CD4-positive, alpha-beta T cell treated with Interleukin-15 for 1 hour (primary cell): Measurements from ENCODE around the gene TRAF5.
"Not testable (repeated sequence)": the region's sequence is repeated elsewhere in the genome, so short reads cannot be mapped to it uniquely, and the experiment has no call there.

Experiments
- DNase-seq: peaks from one replicate; pipeline ENCODE4 v3.0.0-alpha.2; 2020

The TRAF5 gene

GRCh38 chr1:211349741-211350140, 23.1 kb downstream of the TRAF5 start:
- DNase-seq = no peak

GRCh38 chr1:211352055-211352454, 25.4 kb downstream of the TRAF5 start:
- DNase-seq = not testable (repeated sequence)

- DNase-seq = no peak
These were observed 25.8 kb downstream of the TRAF5 start for GRCh38 chr1:211352465-211352864.

- DNase-seq = peak; percentile 57
These were observed 26.4 kb downstream of the TRAF5 start for GRCh38 chr1:211352985-211353515.

GRCh38 chr1:211353562-211354212, 27.1 kb downstream of the TRAF5 start:
- no peak for DNase-seq

GRCh38 chr1:211355873-211356272, 29.2 kb downstream of the TRAF5 start:
- DNase-seq = no peak

- no peak for DNase-seq
These were observed 30.2 kb downstream of the TRAF5 start for GRCh38 chr1:211356723-211357407.

GRCh38 chr1:211358685-211359084, 32.1 kb downstream of the TRAF5 start:
- no peak for DNase-seq

- no peak for DNase-seq
These were observed 33.2 kb downstream of the TRAF5 start for GRCh38 chr1:211359876-211360275.

GRCh38 chr1:211361202-211361601, 34.6 kb downstream of the TRAF5 start:
- no peak for DNase-seq

GRCh38 chr1:211369640-211370039, 43.0 kb downstream of the TRAF5 start:
- DNase-seq = no peak

- no peak for DNase-seq
These were observed 44.0 kb downstream of the TRAF5 start for GRCh38 chr1:211370669-211371068.

- no peak for DNase-seq
These were observed 44.9 kb downstream of the TRAF5 start for GRCh38 chr1:211371406-211372105.

GRCh38 chr1:211372463-211372862, 45.8 kb downstream of the TRAF5 start:
- DNase-seq = no peak

- DNase-seq = no peak
These were observed 48.6 kb downstream of the TRAF5 start for GRCh38 chr1:211375146-211375818.

GRCh38 chr1:211375949-211376348, 49.3 kb downstream of the TRAF5 start:
- no peak for DNase-seq

- no peak for DNase-seq
These were observed 50.3 kb downstream of the TRAF5 start for GRCh38 chr1:211376807-211377470.

GRCh38 chr1:211377539-211378450, 51.2 kb downstream of the TRAF5 start:
- DNase-seq = no peak

GRCh38 chr1:211378844-211379243, 52.2 kb downstream of the TRAF5 start:
- no peak for DNase-seq

GRCh38 chr1:211379446-211379845, 52.8 kb downstream of the TRAF5 start:
- no peak for DNase-seq

- no peak for DNase-seq
These were observed 55.0 kb downstream of the TRAF5 start for GRCh38 chr1:211381481-211382181.
